ENCODE results near the gene TUBGCP6.

TUBGCP6 gene

DNA sequence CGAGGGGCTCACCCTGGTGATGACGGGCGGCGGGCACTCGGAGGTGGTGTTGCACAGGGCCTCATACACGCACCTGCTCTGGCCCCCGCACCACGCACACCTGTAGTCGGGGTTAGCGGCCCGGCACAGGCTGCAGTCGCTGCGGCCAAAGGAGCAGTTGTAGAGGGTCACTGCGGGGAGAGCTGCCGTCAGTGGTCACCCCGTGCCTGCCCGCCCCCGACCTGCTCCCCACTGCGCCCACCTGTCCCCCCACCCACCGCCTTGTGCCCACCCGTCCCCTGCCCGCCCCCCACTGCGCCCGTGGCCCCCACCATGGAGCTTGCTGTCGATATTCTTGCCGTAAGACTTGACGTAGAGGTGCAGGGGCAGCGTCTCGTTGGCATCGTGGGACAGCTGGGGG is 39.0 kb upstream of the TUBGCP6 start:
- H3K4me2 ChIP-seq = no peak overlapping the region
- H3K27me3 ChIP-seq (ENCODE audit: insufficient read depth, low read depth) = no peaks in the 10 kb centered on the region
- no peaks in the 10 kb centered on the region for H4K20me1 ChIP-seq (ENCODE audit: insufficient read depth)
- no peak overlapping the region for H3K4me3 ChIP-seq (IDR thresholded peaks at IDR 0.05; ENCODE audit: insufficient read depth, low read depth, low read length)
- no peaks in the 10 kb centered on the region for H3K4me1 ChIP-seq (ENCODE audit: low read depth, poor library complexity, severe bottlenecking)
- no peak overlapping the region for H3K9ac ChIP-seq
- no peaks in the 10 kb centered on the region for H3K79me2 ChIP-seq (ENCODE audit: insufficient read depth, low read depth)
- TF ChIP-seq, protein P1, sequence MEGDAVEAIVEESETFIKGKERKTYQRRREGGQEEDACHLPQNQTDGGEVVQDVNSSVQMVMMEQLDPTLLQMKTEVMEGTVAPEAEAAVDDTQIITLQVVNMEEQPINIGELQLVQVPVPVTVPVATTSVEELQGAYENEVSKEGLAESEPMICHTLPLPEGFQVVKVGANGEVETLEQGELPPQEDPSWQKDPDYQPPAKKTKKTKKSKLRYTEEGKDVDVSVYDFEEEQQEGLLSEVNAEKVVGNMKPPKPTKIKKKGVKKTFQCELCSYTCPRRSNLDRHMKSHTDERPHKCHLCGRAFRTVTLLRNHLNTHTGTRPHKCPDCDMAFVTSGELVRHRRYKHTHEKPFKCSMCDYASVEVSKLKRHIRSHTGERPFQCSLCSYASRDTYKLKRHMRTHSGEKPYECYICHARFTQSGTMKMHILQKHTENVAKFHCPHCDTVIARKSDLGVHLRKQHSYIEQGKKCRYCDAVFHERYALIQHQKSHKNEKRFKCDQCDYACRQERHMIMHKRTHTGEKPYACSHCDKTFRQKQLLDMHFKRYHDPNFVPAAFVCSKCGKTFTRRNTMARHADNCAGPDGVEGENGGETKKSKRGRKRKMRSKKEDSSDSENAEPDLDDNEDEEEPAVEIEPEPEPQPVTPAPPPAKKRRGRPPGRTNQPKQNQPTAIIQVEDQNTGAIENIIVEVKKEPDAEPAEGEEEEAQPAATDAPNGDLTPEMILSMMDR (conservative IDR thresholded peaks at IDR 0.05; ENCODE audit: low read depth, low read length) = no peak
- no peak overlapping the region for H2AFZ ChIP-seq (ENCODE audit: low read depth)
- H3K36me3 ChIP-seq (ENCODE audit: insufficient read depth) = no peaks in the 10 kb centered on the region
- H3K27ac ChIP-seq = no peak overlapping the region

DNA sequence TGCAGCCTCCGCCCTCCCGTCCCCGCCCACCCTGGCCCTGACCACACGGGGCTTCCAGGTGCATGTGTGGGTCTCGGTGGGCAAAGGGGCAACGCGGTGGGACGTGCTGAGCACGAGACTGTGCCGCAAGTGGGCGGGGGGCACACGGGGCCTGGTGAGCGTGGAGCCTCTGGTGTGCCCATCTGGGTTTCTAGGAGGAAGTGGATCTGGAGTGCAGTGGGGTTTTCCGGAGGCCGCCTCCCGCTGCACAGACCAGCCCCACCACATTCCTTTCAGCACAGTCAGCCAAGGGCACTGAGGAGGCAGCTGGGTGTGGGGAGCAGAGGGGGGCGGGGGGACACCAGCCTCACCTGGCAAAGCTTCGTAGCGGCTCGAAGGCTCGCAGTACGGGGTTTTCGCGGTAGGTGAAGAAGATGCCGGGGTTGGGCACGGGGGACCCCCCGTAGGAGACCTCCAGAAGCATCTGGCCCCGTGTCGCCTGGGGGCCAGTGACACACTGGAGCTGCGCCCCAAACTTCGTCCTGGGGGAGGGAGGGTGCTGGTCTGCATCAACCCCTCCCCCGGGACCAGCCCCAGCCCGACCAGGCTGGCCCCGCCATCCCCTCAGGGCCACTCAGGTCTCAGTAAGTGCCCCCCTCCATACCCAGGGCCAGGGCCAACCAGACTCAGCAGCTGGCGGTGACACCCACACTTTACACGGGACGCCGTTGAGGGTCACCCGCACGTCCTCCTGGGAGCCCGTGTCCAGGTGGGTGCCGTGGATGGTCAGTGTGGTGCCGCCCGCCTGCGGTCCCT is 37.7 kb upstream of the TUBGCP6 start:
- Histone ChIP-seq H4K20me1 (ENCODE audit: insufficient read depth) (no peaks in the 10 kb centered on the region), H3K36me3 (ENCODE audit: insufficient read depth) (no peaks in the 10 kb centered on the region), H3K27ac (no peak overlapping the region), H3K27me3 (ENCODE audit: insufficient read depth, low read depth) (no peaks in the 10 kb centered on the region), H3K4me2 (no peak overlapping the region), H3K9ac (no peak overlapping the region), H3K4me3 (IDR thresholded peaks at IDR 0.05; ENCODE audit: insufficient read depth, low read depth, low read length) (no peak overlapping the region), H2AFZ (ENCODE audit: low read depth) (no peak overlapping the region), H3K4me1 (ENCODE audit: low read depth, poor library complexity, severe bottlenecking) (no peaks in the 10 kb centered on the region), H3K79me2 (ENCODE audit: insufficient read depth, low read depth) (no peaks in the 10 kb centered on the region)
- TF ChIP-seq, protein P1 (conservative IDR thresholded peaks at IDR 0.05; ENCODE audit: low read depth, low read length) = no peak

DNA sequence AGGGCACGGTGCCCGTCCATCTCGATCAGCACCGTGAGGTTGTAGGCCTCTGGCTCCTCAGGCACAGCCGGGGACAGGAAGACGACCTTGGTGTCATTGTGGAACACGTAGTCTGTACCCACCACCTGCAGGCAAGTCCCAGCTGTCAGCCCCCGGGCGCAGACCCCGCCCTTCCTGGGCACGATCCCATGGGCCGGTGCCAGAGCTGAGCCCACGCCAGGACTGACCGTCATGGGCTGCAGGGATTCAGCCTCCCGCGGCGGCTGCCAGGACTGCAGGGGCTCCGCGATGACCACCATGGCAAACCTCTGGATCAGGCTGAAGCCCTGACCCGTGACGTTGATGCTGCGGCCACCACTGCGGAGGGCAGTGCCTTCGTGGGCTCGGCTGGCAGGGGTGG is 37.1 kb upstream of the TUBGCP6 start:
- no peak overlapping the region for H3K4me2 ChIP-seq
- no peak overlapping the region for H3K4me3 ChIP-seq (IDR thresholded peaks at IDR 0.05; ENCODE audit: insufficient read depth, low read depth, low read length)
- no peak overlapping the region for H3K9ac ChIP-seq
- no peak overlapping the region for H2AFZ ChIP-seq (ENCODE audit: low read depth)
- TF ChIP-seq, protein P1 (conservative IDR thresholded peaks at IDR 0.05; ENCODE audit: low read depth, low read length) = no peak
- no peaks in the 10 kb centered on the region for H4K20me1 ChIP-seq (ENCODE audit: insufficient read depth)
- H3K79me2 ChIP-seq (ENCODE audit: insufficient read depth, low read depth) = no peaks in the 10 kb centered on the region
- H3K27ac ChIP-seq = no peak overlapping the region
- H3K4me1 ChIP-seq (ENCODE audit: low read depth, poor library complexity, severe bottlenecking) = no peaks in the 10 kb centered on the region
- no peaks in the 10 kb centered on the region for H3K36me3 ChIP-seq (ENCODE audit: insufficient read depth)
- no peaks in the 10 kb centered on the region for H3K27me3 ChIP-seq (ENCODE audit: insufficient read depth, low read depth)

DNA sequence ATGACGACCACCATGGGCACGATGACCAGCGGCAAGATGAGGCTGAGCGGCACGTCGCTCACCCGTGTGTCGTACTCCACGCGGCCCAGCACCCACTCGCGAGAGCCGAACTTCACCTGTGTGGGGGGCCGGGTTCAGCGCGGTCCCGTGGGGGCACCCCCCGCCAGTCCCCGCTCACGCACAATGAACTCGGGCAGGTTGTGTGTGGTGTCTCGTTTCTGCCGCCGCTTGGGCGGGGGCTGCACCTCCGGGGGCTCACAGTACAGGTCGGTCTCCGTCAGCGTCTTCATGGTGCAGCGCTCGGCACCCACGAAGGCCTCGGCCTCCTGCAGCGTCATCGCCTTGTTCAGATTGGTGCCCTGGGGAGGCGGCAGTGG is 36.5 kb upstream of the TUBGCP6 start:
- Histone ChIP-seq H3K4me3 (IDR thresholded peaks at IDR 0.05; ENCODE audit: insufficient read depth, low read depth, low read length) (no peak overlapping the region), H3K27ac (no peak overlapping the region), H3K27me3 (ENCODE audit: insufficient read depth, low read depth) (no peaks in the 10 kb centered on the region), H3K4me1 (ENCODE audit: low read depth, poor library complexity, severe bottlenecking) (no peaks in the 10 kb centered on the region), H3K9ac (no peak overlapping the region), H3K36me3 (ENCODE audit: insufficient read depth) (no peaks in the 10 kb centered on the region), H3K79me2 (ENCODE audit: insufficient read depth, low read depth) (no peaks in the 10 kb centered on the region), H2AFZ (ENCODE audit: low read depth) (no peak overlapping the region), H3K4me2 (no peak overlapping the region), H4K20me1 (ENCODE audit: insufficient read depth) (no peaks in the 10 kb centered on the region)
- TF ChIP-seq, protein P1 (conservative IDR thresholded peaks at IDR 0.05; ENCODE audit: low read depth, low read length) = no peak

All from KMS-11 (cell line).